GM18873 (cell line): ENCODE measurements around the gene UBE2F.
"Not testable (repeated sequence)": the region's sequence is repeated elsewhere in the genome, so short reads cannot be mapped to it uniquely, and the experiment has no call there.

ENCODE experiments used
- ATAC-seq: cut with Tn5 transposase; IDR thresholded peaks from one replicate; pipeline ENCODE4 v1.9.1; 2021; ENCODE audit warnings: mild to moderate bottlenecking, moderate library complexity, moderate number of reproducible peaks; ENCODE audit not compliant: unreplicated experiment, low FRiP score

The UBE2F gene

DNA sequence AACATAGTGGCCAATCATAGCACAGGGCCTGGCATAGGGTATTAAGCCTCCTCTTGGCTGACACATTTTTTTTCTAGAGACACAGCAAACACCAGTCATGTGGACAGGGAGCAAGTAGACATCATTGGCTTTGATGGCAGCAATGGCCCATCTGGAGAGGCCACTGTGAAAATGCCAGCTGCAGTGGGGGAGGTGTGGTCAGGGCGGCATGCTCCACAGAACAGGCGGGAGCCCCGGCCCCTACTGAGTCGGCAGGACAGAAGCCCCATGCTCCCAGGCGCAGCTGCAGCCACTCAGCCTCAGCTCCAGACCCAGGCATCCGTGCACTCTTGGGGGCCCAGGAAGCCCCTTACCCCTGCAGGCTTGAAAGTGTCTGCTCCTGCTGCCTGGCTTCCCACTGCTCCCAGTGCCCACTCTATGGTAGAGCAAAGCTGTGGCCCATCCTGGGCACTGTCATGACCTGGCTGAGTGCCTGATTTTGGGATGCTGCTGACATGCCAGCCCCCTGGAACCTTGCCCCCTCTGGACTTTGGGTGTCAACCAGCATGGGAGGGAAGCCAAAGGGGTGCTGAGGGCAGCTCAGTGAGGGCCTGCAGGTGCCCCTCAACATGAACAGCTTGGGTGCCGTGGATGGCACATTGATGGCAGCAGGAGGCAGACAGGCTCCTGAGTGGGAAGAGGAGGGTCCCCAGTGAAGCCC is 23.3 kb upstream of the UBE2F start:
- ATAC-seq: no peak

DNA sequence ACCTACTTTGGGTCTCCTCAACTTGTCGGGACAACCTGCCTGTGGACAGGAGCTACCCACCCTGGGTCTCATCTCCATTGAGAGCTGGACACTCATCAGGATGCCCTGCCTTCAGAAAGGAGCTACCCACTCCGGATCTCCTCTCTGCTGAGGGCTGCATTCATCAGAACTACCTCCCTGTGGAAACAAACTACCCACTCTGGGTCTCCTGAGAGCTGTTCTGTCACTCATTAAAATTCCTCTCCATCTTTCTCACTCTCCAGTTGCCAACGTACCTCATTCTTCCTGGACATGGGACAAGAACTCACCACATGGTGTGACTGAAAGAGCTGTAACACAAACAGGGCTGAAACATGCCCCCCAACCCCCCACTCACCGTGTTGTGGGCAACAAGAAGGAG is 22.5 kb upstream of the UBE2F start:
- ATAC-seq: no peak

GRCh38 chr2:237946423-237946822 is 20.4 kb upstream of the UBE2F start:
- no peak for ATAC-seq

- not testable (repeated sequence) for ATAC-seq
These were observed 15.5 kb upstream of the UBE2F start for GRCh38 chr2:237951354-237951753.

DNA sequence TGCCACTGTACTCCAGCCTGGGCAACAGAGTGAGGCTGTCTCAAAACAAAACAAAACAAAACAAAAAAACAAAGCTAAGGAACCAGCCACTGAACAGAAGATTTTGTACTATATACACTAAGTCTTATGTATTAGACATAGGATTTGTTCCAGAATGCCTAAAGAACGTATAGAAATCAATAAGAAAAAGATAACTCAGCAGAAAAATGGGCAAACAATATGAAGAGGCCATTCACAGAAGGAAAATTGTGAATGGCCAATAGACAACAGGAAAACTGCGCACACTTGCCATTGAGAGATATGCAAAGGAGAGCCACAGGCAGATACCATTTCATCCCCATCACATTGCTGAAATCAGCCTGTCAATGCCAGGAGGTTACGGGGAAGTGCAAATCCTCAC is 14.9 kb upstream of the UBE2F start:
- no peak for ATAC-seq

GRCh38 chr2:237952851-237953250 is 14.0 kb upstream of the UBE2F start:
- ATAC-seq: no peak

- ATAC-seq: no peak
These were observed 11.0 kb upstream of the UBE2F start for GRCh38 chr2:237955640-237956401.

GRCh38 chr2:237956402-237956736 is 10.4 kb upstream of the UBE2F start:
- no peak for ATAC-seq

DNA sequence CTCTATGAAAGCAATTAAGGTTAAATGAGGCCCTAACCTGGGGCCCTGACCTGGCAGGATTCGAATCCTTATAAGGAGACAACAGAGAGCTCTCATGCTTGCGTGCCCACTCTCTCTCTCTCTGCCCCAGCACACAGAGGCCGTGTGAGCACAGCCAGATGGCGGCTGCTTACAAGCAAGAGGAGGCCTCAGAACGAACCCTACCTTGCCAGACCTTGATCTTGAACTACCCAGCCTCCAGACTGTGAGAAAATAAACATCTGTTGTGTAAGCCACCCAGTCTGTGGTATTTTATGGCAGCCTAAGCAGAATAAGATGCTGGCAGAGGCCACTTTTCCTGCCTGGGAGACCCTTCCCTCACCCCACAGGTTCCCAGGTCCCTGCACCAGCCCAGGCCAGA is 5.2 kb upstream of the UBE2F start:
- no peak for ATAC-seq

DNA sequence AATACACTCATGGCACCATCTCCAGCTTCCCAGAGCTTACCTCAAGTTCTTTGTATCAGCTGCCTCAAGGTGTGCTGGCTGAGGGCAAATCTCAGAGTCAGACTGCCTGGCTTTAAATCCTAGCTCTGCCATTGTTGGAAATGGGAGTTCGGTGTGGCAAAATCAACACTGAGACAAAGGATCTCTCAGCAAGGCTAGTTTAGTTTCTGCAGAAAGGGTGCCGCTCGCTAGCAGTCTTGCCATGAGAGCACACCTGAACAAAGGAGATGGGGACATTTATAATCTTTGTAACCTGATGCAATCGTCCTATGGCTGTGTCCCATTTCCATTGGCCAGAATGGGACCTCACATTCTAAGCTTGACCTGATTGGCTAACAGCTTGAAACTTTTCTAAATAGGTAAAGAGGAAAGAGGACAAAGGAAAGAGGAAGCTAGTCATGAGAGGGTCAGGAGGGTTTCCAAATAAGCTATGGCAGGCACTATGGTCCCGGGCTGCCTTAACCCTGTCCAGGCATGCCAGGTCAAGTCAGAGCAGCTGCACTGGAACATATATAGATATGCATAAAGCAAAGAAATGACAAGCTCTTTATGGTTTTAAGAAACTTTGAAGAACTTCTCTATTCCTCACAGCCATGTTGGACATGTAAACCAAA is 4.3 kb upstream of the UBE2F start:
- ATAC-seq: no peak

- not testable (repeated sequence) for ATAC-seq
These were observed 3.3 kb upstream of the UBE2F start for GRCh38 chr2:237963490-237963991.

- no peak for ATAC-seq
These were observed 2.6 kb upstream of the UBE2F start for GRCh38 chr2:237964194-237964577.

DNA sequence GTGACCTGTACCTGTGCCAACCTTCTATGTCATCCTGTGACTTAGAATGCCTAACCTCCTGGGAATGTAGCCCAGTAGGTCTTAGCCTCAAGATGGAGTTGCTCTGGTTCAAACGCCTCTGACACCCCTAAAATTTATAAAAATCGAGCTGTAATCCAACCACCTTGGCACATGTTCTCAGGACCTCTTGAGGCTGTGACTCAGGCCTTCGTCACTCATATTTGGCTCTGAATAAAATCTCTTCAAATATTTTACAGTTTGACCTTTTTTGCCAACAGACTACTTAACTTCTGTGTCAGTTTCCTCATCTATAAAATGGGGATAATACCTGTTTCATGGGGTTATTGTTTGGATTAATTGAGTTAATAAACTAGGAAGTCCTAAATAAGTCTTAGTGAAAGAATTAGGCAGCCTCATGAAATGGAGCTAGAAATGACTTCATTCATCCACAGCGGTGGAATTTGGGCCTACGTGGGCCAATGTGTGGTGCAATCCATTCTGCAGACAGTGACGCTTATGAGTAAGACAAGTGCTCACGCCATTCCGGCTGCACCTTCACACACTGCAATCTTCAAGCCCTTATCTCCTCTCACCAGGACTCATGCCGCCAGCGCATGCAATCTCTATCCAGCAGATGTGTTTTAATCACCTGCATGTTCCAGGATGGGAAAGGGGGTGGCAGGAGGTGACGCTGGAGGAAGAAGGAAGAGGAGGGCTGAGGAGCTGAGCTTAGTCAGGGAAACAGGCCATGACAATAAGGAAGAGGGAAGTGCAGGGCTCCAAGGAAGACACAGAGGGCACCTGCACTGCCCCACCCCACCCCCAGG is 2.0 kb upstream of the UBE2F start:
- no peak for ATAC-seq

DNA sequence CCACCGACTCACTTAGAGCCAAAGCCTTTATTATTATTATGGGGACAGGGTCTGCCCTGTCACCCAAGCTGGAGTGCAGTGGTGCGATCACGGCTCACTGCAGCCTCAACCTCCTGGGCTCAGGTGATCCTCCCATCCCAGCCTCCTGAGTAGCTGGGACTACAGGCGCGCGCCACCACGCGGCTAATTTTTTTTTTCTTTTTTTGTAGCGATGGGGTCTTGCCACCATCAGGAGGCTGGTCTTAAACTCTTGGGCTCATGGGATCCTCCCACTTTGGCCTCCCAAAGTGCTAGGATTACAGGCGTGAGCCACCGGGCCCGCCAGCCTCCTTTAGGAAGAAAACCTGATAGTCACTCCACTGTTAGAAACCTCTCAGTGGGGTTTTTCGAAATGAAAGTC is 970 bp upstream of the UBE2F start:
- not testable (repeated sequence) for ATAC-seq

DNA sequence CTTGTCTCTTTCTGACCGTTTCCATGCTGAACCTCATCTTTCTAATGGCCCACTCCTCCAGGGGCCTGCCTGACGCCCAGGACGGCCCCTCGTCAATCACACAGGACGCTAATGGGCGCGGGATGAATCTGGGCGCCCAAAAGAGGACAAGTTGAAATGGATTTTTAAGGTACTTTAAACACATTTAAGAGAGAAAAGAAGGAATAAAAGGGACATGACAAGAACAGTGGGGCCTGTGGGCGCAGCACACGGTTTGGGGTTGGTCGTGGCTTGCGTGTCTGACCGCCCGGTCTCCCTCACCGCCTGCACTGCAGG is 607 bp upstream of the UBE2F start:
- no peak for ATAC-seq

- ATAC-seq: no peak
These were observed 693 bp downstream of the UBE2F start for GRCh38 chr2:237967463-237967951.

DNA sequence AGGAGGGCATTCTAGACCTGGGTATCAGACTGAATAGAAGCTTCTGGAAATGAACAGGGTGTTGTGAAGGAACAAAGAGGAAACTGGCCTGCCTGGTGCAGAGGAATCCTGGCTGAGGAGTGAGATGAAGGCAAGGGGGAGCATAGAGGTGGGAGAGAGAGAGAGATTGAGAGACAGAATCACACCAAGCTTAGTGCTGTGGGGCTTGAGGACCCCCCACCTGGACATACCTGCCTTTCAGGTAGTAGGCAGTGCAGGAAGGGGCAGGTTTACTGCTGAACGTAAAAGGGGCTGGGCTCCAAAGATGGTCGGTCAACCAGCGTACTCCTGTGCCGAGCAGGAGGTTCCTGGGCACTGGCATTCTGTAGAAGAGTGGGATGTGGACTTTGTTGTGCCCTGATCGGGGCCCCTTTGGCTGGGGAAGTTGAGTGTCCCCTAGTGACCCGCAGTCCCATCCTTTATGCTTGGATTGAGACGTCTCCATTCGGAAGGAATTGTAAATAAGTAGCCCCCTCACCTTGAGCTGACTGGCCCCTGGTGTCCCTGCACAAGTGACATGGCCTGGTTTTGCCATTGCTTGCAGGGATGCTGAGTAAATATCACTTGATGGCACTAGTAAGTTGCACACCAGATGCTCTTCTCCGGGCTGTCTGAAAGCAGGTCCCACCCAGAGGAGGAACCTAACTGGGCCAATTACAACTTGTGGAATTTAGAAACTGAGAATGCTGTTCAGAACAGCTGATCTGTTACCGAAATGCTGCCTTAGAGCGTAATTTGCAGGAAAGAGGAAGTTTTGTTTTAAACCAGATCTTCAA is 1.4 kb downstream of the UBE2F start:
- peak; percentile 30 for ATAC-seq

- ATAC-seq: no peak
These were observed 4.8 kb downstream of the UBE2F start for GRCh38 chr2:237971661-237972060.

- no peak for ATAC-seq
These were observed 5.4 kb downstream of the UBE2F start for GRCh38 chr2:237972211-237972610.

DNA sequence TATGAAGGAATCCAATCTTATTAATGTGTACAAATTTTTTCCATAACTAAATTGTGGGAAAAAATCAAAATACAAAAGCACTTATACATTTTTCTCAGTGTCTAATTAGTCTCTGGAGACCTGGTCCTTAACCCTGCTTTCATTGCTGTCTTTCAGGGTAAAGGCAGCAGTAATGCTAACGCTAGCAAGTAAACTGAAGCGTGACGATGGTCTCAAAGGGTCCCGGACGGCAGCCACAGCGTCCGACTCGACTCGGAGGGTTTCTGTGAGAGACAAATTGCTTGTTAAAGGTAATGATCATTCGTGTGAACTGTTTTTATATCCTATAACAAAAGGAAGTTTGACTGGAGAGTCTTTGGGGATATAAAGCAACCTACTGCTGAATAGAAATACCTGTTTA is 6.1 kb downstream of the UBE2F start:
- no peak for ATAC-seq
